HG03025 (cell line): ENCODE data around the gene GALNTL6.
A peak's percentile ranks its signal among the peaks of the same experiment; 100 is the strongest.

Experiments
- ATAC-seq: cut with Tn5 transposase; IDR thresholded peaks from one replicate; pipeline ENCODE4 v1.9.1; 2021; ENCODE audit warnings: mild to moderate bottlenecking, moderate library complexity; ENCODE audit not compliant: unreplicated experiment, low FRiP score

GALNTL6 gene

DNA sequence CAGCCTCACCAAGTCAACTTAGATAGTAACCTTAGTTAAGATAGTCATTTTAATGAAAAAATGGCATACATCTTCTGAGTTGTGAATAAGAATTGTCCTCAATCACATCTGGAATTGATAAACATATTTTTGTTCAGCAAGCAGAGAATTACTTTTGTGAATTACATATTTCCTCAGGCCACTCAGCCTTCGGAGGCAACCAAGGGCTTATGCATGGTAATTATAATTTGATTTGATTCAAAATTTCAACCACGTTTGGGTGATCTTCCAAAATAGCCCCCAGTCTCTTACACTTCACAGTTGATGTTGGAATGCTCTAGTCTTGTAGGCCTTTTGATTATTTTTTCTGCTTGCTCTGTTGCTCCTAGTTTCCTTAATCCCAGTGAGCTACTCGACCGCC lies 63.4 kb downstream of the GALNTL6 start:
- no peak for ATAC-seq

DNA sequence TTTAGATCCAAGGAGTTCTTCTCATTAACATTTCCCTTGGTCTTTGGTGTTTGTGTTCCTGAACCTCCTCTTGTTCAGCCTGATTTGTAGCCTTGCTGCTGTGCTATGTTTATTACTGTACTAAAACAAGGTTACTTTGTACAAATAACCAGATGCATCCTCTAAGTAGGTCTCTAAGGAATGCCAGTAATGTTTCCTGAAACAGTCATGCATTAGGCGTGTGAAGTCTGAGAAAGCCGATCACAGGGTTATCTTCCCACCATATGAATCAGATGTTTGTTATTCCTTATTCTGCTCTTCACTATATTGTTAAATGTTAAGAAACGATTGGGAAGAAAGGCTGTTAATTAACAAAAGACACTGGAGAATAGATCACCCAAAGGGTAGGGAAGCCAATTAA lies 66.9 kb downstream of the GALNTL6 start:
- ATAC-seq, result no peak

DNA sequence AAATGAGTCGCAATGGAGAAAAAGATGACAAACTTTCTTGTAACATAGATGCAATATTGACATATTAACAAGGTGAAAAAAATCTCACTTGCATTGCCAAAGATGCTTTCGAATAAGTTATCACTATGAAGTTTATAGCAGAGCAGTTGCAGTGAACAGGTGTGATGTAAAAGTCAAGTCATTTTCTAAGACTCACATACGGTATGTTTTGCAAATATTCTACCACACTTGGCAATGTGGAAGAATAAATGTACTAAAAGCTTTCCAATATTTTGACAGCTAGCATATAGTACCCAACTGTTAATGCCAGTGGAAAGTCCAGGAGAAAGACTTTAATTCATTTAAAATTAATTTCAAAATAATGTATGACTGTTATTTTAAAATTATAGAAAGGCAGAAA lies 76.5 kb downstream of the GALNTL6 start:
- no peak for ATAC-seq

DNA sequence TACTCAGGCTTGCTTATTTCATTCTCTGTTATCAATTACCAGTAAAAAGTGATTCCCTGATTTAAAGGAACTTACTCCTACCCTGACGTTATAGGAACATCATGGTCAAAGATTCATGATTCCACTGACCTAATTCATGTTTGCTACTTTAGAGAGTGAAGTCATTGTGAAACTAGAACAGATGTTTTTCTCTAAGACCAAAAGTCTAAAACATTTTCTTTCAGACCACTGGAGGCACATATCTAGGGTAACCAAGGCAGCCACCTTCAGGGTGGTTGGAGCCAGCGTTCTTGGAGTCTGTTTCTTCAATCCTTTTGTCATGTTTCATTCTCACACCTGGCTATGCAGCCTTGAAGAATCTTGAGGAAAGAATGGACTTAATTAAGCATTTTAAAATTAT lies 77.8 kb downstream of the GALNTL6 start:
- ATAC-seq, result peak; percentile 92

DNA sequence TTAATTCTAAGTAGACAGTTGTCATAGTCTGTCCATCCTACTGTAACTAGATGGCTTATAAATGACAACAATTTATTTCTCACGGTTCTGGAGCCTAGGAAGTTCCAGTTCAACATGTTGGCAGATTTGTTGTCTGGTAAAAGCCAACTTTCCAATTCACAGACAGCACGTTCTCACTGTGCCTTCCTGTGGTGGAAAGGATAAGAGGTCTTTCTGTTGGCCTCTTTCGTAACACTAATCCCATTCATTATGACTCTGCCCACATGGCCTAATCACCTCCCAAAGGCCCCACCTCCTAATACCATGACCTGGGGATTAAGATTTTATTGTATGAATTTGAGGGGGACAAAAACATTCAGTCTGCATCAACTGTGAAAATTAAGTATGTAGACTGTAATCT lies 83.2 kb downstream of the GALNTL6 start:
- no peak for ATAC-seq

DNA sequence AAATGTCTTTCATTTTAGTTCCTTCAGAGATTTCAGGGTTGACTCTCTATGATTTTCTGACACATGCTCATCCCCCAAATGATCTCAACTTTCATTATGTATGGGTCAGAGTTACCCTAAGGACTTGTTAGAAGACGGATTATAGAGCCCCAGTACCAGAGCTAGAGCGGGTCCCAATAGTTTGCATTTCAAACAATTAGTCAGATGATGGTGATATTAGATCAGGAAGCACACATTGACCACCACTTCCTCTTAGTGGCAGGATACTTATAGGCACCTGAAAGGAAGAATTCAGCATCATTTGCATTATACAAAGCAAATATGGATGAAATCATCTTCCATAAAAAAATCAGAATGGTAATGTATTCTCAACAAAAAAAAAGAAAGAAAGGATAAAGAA lies 106.1 kb downstream of the GALNTL6 start:
- no peak for ATAC-seq

DNA sequence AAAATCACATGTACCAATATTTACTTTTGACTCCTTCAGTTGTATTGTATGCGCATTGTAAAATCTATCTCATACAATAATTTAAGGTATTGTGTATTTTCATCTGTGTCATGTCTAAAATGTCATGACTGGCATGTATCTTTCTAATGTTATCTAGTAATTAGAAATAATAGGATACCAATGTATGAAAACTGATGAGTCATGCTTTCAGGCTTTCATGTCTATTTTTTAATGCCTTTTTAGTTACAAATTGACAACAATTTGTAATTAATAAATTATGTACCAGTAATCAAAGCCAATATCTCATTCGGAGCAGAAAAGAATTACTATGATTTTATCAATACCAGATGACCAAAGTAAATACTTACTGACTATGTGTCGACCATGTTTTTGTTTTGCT lies 107.7 kb downstream of the GALNTL6 start:
- ATAC-seq, result no peak

DNA sequence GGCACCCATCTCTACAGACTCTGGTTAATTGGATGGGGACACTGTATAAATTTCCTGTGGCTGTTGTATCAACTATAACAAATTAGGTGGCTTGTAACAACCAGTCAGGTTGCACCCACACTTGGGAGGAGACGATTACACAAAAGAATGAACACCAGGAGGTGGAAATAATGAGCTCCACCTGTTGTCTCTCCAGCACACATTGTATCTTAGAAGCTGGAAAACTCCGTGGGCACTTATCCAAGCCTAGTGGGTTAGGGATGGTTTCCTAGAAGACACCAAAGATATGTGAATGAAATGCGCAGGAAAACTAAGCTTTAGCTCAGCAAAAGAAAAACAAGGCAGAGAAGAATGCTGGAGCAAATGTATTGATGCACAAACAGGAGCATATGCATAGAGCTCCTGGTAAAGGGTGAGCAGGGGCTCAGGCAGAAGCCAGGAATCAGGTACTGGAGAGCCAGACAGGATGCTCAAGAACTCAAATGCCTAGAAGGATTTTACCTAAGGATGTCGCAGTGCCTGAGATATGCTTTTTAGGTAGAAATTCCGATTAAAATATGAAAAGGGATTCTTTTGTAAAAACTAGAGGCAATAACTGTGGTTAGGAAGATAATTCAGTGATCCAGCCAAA lies 111.7 kb downstream of the GALNTL6 start:
- no peak for ATAC-seq

DNA sequence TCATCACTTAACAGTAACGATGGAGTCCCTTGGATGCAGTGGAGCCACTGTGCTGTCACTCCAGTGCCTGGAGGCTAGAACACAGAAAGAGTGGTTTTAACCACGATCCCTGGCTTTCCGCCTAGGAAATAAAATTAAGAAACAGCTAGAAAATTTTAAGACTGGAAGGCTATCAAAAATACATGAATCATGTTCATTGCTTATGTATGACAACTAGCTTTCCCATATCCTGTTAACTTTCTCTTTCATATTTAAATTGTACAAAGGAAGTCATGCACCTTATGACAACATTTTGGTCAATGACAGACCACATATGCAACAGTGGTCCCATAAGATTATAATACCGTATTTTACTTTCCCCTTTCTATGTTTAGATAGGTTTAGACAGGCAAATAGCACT lies 115.1 kb downstream of the GALNTL6 start:
- ATAC-seq, result no peak

DNA sequence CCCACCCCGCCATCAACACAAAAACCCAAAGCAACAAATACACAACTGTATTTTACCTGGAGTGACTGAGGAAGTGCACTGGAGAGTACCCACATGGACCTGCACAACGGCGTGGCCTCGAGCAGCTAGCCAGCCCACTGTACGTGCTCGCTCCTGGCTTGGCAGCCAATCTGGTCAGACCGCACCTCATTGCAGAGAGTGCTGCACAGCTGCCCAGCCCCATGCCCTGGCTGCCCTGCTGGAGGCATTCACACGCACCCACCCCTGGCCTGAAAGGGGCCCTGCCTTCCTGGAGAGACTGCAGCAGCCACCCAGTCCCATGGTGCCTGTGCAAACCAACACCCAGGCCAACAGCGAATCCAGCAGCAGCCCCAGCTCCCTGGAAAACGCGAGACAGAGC lies 116.3 kb downstream of the GALNTL6 start:
- ATAC-seq, result no peak

DNA sequence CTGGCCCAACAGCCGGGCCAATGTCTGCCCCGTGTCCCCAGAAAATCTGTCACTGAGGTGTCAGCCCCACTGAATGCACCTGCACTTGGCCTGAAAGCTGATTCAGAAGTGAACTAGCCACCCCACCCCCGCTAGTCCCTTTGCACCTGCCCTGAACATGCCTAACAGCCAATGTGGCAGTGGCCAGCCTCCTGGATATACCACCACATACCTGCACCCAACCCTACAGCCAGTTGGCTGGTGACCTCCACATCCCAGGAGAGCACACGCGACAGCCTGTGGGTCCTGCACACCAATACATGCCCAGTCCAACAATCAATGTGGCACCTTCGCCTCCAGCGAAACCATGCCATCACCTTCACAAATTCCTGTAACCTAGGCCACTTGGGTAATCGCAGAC lies 116.7 kb downstream of the GALNTL6 start:
- ATAC-seq, result no peak

DNA sequence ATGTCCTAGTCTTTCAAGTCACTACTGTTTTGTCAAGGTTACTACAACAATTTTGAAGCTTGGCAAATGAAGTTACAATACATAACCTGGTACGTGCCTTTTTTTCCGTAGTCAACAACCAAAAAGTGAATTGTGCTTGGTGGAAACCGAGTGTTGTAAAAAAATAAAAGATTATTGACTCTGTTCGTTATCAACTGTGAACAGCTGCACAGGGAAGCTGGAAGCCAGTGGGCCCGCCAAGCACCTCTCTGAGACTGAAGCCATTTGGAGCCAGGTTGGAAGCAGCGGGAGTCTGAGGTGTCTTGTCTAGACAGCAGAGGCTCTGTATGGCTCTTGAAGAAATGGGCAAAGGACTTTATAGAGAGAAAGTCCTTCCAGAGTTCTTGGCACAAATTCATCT lies 119.0 kb downstream of the GALNTL6 start:
- no peak for ATAC-seq

DNA sequence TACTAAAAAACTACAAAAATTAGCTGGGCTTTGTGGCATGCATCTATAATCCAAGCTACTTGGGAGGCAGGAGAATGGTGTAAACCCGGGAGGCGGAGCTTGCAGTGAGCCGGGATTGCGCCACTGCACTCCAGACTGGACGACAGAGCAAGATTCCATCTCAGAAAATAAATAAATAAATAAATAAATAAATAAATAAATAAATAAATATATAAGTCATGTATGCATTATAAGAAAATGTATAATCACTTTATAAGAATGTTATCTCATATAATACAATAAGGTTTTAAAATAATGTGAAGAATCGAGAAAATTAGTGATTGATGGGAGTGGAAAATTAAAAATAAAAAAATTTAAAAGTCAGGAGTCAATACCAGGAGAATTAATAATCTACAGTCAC lies 127.5 kb downstream of the GALNTL6 start:
- no peak for ATAC-seq

DNA sequence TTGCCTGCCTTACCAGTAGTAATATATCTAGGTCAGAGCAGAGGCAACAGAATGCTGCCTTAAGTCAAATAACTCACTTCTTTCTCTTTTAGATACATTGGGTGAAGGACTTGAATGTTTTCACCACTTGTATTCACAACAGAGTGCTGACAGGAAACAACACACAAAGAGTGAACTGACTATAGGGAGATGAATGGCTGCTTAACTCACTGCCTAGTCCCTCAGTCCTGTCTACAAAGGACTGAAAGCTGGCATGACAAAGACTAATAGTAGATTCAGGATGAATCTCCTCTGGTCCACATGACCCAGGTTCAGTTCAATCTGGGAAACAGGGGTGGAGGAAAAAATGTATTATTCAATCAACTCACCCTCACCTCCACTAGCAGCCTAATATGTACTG lies 134.2 kb downstream of the GALNTL6 start:
- ATAC-seq, result no peak

DNA sequence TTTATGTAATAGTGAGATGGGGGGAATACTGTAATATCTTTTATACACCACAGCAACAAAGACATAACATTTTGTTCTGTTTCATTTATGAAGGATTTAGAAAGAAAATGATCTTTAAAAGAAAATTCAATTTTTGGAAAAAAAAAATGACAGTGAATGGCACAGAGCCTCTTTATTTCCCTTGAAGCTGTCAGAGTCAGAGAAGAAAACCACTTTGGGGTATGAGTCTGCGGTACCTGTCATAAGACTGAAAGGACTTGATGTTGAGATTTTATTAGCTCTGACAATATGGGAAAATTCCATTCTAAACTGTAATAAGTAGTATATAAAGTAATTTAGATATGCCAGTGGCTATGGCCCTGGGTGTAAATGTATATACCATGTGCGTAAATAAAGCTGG lies 134.8 kb downstream of the GALNTL6 start:
- no peak for ATAC-seq

DNA sequence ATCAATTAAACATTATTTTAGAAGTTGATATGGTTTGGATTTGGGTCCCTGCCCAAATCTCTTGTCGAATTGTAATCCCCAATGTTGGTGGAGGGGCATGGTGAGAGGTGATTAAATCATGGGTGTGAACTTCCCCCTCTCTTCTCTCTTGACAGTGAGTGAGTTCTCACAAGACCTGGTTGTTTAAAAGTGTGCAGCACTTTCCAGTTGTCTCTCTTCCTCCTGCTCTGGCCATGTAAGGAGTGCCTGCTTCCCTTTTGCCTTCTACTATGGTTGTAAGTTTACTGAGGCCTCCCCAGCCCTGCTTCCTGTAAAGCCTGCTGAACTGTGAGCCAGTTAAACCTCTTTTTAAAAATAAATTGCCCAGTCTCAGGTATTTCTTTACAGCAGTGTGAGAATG lies 141.4 kb downstream of the GALNTL6 start:
- ATAC-seq, result peak; percentile 93

DNA sequence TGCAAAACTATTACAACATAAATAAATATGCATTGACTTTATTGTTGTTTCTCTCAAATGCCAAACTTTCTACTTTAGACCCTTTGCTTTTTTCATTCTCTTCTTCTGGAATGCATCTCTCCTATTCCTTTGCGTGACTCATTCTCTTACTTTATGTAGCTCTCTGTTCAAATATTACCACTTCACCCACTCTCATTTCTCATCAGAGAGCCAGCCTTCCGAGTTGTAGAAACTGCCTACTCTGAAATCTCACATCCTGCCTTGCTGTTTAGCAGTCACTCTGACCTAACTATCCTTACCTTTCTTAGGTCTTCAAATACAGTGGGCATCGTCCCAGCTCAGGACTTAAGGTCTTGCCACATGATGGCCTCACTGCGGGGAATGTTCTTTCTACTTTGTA lies 143.5 kb downstream of the GALNTL6 start:
- no peak for ATAC-seq

DNA sequence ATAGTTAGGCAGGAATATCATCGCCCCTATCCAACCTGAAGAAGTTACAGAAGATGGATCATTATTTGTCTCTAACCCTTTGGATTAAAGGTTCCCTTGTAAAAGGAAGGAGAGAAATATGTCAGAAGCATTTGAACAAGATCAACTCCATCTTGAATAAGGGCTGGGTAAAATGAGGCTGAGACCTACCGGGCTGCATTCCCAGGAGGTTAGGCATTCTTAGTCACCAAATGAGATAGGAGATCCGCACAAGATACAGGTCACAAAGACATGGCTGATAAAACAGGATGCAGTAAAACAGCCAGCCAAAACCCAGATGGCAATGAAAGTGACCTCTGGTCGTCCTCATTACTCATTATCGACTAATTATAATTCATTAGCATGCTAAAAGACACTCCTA lies 148.9 kb downstream of the GALNTL6 start:
- no peak for ATAC-seq

DNA sequence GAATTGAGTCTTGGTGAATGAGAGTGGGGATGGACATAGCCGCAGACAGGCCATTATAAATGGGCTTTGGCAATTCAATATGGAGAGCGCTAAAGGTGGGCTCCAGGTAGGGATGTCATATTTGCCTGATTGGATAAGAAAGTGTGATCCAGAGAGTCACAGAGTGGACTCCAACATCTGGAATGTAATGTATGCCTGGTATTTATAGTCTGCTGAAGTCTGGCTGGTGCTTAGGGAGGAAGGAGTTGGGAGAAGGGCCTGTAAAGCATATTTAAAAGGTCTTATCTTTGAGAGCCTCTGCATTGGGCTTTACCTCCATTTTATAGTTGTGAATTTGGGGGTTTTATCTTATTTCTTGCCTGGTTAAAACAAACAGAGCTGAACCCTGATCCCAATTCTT lies 153.2 kb downstream of the GALNTL6 start:
- no peak for ATAC-seq

DNA sequence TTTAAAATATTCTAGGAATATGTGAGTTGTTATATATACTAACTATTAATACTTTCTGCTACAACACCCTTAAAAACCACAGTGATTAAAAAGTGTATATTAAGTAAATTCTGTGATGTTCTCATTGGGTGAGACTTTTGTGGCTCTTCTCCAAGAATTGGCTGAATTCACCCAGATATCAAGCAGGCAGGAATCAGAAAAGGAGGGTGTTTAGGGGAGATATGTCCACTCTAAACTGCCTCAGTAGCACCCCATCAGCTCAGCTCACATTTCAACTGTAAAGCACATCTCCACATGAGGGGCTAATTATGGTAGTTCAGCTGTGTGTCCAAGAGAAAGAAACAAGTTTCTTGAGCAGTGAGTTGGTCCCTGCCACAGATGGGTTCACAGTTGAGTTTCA lies 165.0 kb downstream of the GALNTL6 start:
- ATAC-seq, result no peak

DNA sequence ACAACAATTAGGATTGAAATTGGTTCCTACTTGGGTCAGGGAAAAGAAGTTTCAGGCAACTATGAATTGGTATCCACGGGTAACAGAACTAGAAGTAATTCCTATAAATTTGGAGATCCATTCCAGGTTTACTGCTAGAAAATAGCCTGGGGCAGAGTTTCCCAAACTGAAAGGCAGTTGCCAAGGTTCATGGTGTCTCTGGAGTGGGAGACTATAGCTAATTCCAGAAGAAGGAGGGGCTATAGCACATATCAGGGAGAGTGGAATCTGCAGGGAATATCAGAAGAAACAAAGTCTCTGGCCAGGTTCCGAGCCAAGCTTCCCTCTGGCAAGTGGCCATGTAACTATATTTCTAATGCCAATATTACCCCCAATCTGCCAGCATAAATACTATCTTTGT lies 166.3 kb downstream of the GALNTL6 start:
- ATAC-seq, result no peak

DNA sequence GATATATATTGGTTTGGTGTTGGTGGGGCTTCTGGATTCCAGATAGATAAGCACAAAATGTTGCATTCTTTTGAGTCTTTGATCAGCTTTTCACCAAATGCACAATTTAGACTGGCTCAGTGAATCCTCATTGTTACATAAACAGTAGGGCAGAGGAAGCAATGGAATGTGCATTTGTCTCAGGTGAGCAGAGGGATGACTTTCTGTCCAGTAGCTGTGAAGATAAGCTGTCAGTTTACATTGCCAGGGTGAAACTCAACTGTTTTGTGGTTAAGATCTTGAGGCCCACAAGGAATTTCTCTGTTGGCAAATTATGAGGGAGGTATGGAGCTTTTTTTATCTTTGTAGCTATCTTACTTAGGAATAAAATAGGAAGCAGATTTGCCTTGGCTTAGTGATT lies 168.0 kb downstream of the GALNTL6 start:
- no peak for ATAC-seq
